ENCODE measurements around the gene FMO2.

Gene FMO2

DNA sequence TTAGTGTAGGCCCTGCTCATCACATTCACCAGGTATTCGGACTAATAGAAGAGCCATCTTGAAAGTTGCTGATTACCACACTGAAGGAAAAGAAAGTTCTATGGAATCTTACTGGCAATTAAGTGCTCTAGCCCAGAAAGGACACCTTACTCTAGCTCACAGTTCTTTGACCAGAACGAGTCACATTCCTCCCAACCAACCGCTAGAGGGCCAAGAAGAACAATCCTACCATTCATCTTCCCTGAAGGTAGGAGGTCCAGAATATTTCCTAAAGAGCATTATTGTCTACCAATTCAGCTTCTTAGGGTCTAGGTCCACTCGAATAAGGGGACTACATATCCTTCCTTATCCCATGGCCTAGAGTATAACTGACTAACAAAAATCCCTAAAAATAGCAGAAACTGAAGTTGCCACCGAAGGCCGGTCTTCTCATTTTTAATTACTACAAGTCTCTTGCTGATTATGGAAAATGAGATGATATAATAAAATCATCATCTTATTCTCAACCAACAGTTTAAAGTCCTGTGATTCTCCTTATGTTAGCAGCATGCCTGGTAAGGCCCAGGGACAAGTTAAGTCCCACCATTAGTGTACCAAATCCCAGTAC lies 60.5 kb downstream of the FMO2 start:
- H3K27me3 ChIP-seq (ENCODE audit: insufficient read depth, low read length): peaks cover 43% of the 10 kb centered on the region
- no peak overlapping the region for H3K4me3 ChIP-seq (ENCODE audit: low read depth, low read length)
- H3K79me2 ChIP-seq (ENCODE audit: control insufficient read depth, insufficient read depth, low read length, unreplicated experiment): no peaks in the 10 kb centered on the region
- H3K36me3 ChIP-seq (ENCODE audit: insufficient read depth, low read length): no peaks in the 10 kb centered on the region
- H2AFZ ChIP-seq (ENCODE audit: low read length, unreplicated experiment): no peak overlapping the region
- no peak overlapping the region for H3K27ac ChIP-seq (ENCODE audit: low read depth, low read length)
- no peaks in the 10 kb centered on the region for H3K4me1 ChIP-seq (ENCODE audit: control insufficient read depth, insufficient read depth, low read length, unreplicated experiment)

DNA sequence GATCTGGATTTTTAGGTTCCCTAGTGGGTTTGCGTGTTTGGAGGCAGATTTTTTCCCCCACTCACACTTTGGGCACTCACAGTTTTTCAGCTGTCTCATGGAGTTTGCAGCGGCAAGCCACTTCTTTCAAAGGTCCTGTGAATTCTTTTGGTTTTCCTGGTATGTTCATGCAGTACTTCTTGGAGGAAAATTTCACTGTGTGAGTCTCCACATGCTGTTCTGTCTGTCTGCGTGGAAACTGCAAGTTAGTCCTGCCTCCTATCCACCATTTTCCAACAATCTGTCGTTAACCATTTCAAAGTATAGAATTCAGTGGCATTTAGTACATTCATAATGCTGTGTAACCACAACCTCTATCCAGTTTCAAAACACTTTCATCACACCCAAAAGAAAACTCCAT lies 62.4 kb downstream of the FMO2 start:
- Histone ChIP-seq H3K79me2 (ENCODE audit: control insufficient read depth, insufficient read depth, low read length, unreplicated experiment) (no peaks in the 10 kb centered on the region), H2AFZ (ENCODE audit: low read length, unreplicated experiment) (no peak overlapping the region), H3K36me3 (ENCODE audit: insufficient read depth, low read length) (no peaks in the 10 kb centered on the region), H3K27ac (ENCODE audit: low read depth, low read length) (no peak overlapping the region), H3K4me1 (ENCODE audit: control insufficient read depth, insufficient read depth, low read length, unreplicated experiment) (no peaks in the 10 kb centered on the region), H3K27me3 (ENCODE audit: insufficient read depth, low read length) (peaks cover 32% of the 10 kb centered on the region), H3K4me3 (ENCODE audit: low read depth, low read length) (no peak overlapping the region)

DNA sequence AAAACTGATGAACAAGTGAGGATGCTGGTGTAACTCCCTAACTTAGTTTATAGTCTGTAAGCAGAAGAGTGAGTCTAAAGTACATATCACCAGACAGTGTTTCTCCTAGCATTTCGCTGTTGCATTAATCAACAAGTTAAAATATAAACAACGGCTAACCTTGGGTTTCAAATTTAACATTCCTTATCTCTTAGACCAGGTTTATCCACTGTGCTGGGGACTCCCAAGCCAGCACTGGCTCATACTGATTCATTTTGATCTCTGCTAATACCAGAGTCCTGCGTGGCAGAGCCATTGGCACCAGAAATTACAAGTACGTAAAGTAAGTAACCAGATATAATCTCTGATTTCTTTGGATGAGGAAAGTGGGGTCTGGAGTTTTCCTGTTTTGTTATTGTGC lies 63.2 kb downstream of the FMO2 start, which contains the start of gene FMO1:
TSS of gene FMO1 (plus strand) at position 193 of the 400 bp plus-strand sequence. CDS start 9,594 bp downstream, outside the sequence.
- Histone ChIP-seq H3K4me1 (ENCODE audit: control insufficient read depth, insufficient read depth, low read length, unreplicated experiment) (no peaks in the 10 kb centered on the region), H3K36me3 (ENCODE audit: insufficient read depth, low read length) (no peaks in the 10 kb centered on the region), H3K79me2 (ENCODE audit: control insufficient read depth, insufficient read depth, low read length, unreplicated experiment) (no peaks in the 10 kb centered on the region), H3K4me3 (ENCODE audit: low read depth, low read length) (no peak within 1 kb of the TSS), H3K27me3 (ENCODE audit: insufficient read depth, low read length) (peaks cover 28% of the 10 kb centered on the region), H2AFZ (ENCODE audit: low read length, unreplicated experiment) (no peak within 1 kb of the TSS), H3K27ac (ENCODE audit: low read depth, low read length) (no peak within 1 kb of the TSS)

DNA sequence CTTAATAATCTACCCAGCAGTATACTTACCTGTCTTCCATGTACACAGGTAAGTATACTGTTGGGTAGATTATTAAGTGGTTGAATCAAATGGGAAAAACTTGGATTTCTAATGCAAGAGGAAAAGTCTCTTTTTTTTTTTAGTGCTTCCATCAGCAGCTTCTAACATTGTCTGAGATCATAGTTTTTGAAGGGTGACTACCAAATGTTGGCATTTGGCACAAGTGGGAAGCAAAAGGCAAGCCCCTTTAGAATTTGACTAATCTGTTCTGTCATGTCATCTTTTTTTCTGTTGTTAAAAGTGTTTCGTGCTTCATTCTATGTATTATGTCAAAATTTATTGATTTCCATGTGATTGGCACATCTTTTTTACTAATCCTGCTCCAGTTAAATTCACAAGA lies 63.7 kb downstream of the FMO2 start:
- Histone ChIP-seq H3K36me3 (ENCODE audit: insufficient read depth, low read length) (no peaks in the 10 kb centered on the region), H3K79me2 (ENCODE audit: control insufficient read depth, insufficient read depth, low read length, unreplicated experiment) (no peaks in the 10 kb centered on the region), H3K27me3 (ENCODE audit: insufficient read depth, low read length) (peaks cover 24% of the 10 kb centered on the region), H3K27ac (ENCODE audit: low read depth, low read length) (no peak overlapping the region), H3K4me3 (ENCODE audit: low read depth, low read length) (no peak overlapping the region), H3K4me1 (ENCODE audit: control insufficient read depth, insufficient read depth, low read length, unreplicated experiment) (no peaks in the 10 kb centered on the region), H2AFZ (ENCODE audit: low read length, unreplicated experiment) (no peak overlapping the region)

DNA sequence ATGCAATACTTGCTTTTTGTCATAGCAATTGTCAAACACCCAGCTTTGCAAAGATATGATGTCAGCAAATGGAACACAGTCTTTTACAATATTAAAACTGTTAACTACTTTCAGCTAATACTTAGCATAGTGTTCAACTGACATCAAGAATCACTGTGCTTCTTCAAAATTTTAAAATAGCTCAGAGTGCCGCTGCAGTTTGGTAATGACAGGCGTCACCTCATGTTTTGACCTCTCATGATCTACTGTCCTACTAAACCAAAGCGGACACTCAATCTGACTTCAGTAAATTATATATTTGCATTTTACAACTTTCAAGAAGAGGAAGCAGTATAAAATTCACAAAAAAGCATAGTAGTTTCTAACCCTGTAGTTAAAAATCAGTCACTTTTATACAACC lies 65.2 kb downstream of the FMO2 start:
- Histone ChIP-seq H3K36me3 (ENCODE audit: insufficient read depth, low read length) (no peaks in the 10 kb centered on the region), H3K4me1 (ENCODE audit: control insufficient read depth, insufficient read depth, low read length, unreplicated experiment) (no peaks in the 10 kb centered on the region), H3K27ac (ENCODE audit: low read depth, low read length) (no peak overlapping the region), H3K27me3 (ENCODE audit: insufficient read depth, low read length) (peaks cover 21% of the 10 kb centered on the region), H2AFZ (ENCODE audit: low read length, unreplicated experiment) (no peak overlapping the region), H3K4me3 (ENCODE audit: low read depth, low read length) (no peak overlapping the region), H3K79me2 (ENCODE audit: control insufficient read depth, insufficient read depth, low read length, unreplicated experiment) (no peaks in the 10 kb centered on the region)

DNA sequence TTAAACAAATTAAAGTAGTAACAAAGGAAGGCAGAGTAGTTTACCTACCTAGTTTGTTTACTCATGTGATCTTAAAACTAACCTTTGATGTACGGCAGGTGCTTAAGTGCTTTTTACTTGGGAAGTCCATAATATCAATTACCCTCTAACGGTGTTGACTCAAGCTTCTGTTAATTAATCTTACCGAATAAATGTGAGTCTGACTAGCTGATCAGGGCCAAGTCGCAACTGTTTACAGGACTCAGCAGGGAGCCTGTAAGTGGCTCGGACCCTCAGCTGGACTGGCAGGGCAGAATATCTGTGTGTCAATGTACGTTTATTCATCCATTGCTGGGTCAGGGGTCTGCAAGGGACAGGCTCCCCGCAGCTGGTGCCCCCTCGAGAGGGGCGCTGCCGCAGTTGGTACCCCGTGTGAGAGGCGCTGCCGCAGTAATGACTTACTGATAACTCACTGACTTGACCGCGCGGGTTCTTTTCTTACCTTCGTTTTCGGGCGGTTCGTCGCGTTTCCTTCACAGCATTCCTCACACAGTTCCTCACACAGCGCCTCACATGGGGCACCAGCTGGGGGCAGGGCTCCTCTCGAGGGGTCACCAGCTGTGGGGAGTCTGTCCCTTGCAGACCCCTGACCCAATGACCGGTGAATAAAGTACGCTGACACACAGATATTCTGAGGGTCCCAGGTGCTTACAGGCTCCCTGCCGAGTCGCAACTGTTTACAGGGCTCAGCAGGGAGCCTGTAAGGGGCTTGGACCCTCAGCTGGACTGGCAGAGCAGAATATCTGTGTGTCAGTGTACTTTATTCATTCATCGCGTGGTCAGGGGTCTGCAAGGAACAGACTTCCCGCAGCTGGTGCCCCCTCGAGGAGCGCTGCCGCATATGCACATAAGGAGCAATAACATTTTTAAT lies 66.2 kb downstream of the FMO2 start:
- peaks cover 21% of the 10 kb centered on the region for H3K27me3 ChIP-seq (ENCODE audit: insufficient read depth, low read length)
- no peaks in the 10 kb centered on the region for H3K36me3 ChIP-seq (ENCODE audit: insufficient read depth, low read length)
- no peaks in the 10 kb centered on the region for H3K79me2 ChIP-seq (ENCODE audit: control insufficient read depth, insufficient read depth, low read length, unreplicated experiment)
- H3K4me3 ChIP-seq (ENCODE audit: low read depth, low read length): peak overlapping the region; percentile 96
- peak overlapping the region; percentile 95 for H2AFZ ChIP-seq (ENCODE audit: low read length, unreplicated experiment)
- H3K27ac ChIP-seq (ENCODE audit: low read depth, low read length): no peak overlapping the region
- H3K4me1 ChIP-seq (ENCODE audit: control insufficient read depth, insufficient read depth, low read length, unreplicated experiment): no peaks in the 10 kb centered on the region

DNA sequence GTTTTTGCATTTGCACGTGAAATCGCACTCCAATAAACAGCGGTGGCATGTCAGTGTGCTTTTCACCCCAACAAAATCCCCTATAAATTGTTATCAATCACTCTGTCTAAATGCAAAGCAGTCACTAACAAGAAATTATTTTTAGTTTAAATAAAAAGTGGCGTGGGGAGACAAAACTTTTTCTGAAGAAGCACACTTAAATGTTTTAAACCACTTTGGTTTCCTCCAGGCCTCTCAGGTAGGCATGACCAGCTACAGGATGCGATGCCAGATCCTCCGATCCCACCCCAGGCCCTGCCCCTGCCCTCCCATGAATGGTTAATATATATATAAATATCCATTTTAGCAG lies 66.8 kb downstream of the FMO2 start:
- Histone ChIP-seq H2AFZ (ENCODE audit: low read length, unreplicated experiment) (peak overlapping the region; percentile 95), H3K4me3 (ENCODE audit: low read depth, low read length) (peak overlapping the region; percentile 96), H3K36me3 (ENCODE audit: insufficient read depth, low read length) (no peaks in the 10 kb centered on the region), H3K27ac (ENCODE audit: low read depth, low read length) (no peak overlapping the region), H3K79me2 (ENCODE audit: control insufficient read depth, insufficient read depth, low read length, unreplicated experiment) (no peaks in the 10 kb centered on the region), H3K27me3 (ENCODE audit: insufficient read depth, low read length) (peaks cover 19% of the 10 kb centered on the region), H3K4me1 (ENCODE audit: control insufficient read depth, insufficient read depth, low read length, unreplicated experiment) (no peaks in the 10 kb centered on the region)

DNA sequence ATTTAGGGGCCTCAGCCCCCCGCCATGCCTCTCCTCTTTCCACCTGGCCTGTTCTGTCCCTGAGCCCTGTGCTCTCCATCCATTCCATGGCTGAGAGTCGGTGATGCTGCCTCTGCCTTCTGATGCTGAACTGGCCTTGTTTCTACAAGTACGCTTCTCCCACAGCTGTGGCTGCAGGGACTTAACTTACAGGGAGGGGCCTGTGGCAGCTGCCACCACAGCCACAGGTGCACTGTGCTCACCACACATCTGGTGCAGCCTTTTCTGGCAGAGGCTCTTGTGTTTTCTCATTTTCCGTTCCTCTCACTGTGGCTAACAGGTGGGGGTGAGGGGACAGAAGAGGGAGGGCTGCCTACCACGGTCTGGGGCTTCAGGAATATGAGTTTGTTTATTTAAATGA lies 67.4 kb downstream of the FMO2 start:
- no peaks in the 10 kb centered on the region for H3K36me3 ChIP-seq (ENCODE audit: insufficient read depth, low read length)
- peaks cover 3% of the 10 kb centered on the region for H3K4me1 ChIP-seq (ENCODE audit: control insufficient read depth, insufficient read depth, low read length, unreplicated experiment)
- H3K4me3 ChIP-seq (ENCODE audit: low read depth, low read length): no peak overlapping the region
- H2AFZ ChIP-seq (ENCODE audit: low read length, unreplicated experiment): no peak overlapping the region
- H3K27me3 ChIP-seq (ENCODE audit: insufficient read depth, low read length): peaks cover 15% of the 10 kb centered on the region
- no peaks in the 10 kb centered on the region for H3K79me2 ChIP-seq (ENCODE audit: control insufficient read depth, insufficient read depth, low read length, unreplicated experiment)
- no peak overlapping the region for H3K27ac ChIP-seq (ENCODE audit: low read depth, low read length)

DNA sequence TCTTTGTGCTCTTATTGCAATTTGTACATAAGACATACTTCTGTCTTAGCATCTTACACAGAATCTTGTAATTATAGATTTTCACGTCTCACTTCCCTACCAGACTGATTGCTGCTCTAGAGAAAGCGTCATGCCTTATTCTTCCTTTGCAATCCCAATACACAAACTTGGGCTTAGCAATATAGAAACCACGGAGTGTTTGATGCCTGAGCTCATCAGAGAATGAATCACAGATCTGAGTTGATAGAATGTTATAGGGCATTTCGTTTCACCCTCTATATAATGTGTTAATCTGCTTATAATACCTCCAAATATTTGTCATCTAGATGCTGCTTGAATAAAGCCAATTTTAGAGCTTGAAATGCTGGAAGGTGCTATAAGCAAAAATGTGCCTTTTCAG lies 69.8 kb downstream of the FMO2 start:
- no peaks in the 10 kb centered on the region for H3K27me3 ChIP-seq (ENCODE audit: insufficient read depth, low read length)
- peaks cover 3% of the 10 kb centered on the region for H3K4me1 ChIP-seq (ENCODE audit: control insufficient read depth, insufficient read depth, low read length, unreplicated experiment)
- H2AFZ ChIP-seq (ENCODE audit: low read length, unreplicated experiment): no peak overlapping the region
- no peak overlapping the region for H3K27ac ChIP-seq (ENCODE audit: low read depth, low read length)
- no peak overlapping the region for H3K4me3 ChIP-seq (ENCODE audit: low read depth, low read length)
- H3K79me2 ChIP-seq (ENCODE audit: control insufficient read depth, insufficient read depth, low read length, unreplicated experiment): no peaks in the 10 kb centered on the region
- no peaks in the 10 kb centered on the region for H3K36me3 ChIP-seq (ENCODE audit: insufficient read depth, low read length)

DNA sequence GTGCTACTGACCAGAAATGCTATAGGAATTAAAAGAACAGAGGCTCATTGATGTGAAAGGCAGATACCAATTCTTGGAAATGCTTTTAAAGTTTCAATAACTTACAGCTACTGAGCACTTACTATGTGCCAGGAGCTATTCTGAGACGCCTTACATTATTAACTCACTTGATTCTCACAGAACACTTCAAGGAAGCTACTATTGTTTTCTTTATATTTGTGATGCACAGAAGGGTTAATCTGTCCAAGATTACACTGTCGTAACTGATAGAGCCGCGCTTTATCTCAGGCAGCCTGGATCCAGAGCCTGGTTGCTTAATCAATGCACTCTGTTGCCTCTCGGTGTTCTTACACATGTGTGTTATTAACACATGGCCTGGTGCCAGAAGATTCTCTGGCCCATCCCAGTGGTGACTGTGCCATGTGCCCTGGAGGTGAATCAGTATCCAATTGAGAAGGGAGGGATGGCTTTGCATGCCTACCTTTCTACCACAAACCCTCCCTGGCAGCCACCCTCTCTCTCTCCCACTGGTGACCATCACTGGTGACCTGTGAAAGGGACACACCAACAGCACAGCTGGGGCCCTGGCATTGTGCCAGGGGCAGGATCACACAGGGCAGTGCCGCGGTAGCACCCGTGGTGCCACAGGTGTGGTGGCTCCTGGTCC lies 72.0 kb downstream of the FMO2 start:
- no peak overlapping the region for H3K27ac ChIP-seq (ENCODE audit: low read depth, low read length)
- H3K4me1 ChIP-seq (ENCODE audit: control insufficient read depth, insufficient read depth, low read length, unreplicated experiment): peaks cover 3% of the 10 kb centered on the region
- no peaks in the 10 kb centered on the region for H3K79me2 ChIP-seq (ENCODE audit: control insufficient read depth, insufficient read depth, low read length, unreplicated experiment)
- no peak overlapping the region for H3K4me3 ChIP-seq (ENCODE audit: low read depth, low read length)
- no peak overlapping the region for H2AFZ ChIP-seq (ENCODE audit: low read length, unreplicated experiment)
- H3K36me3 ChIP-seq (ENCODE audit: insufficient read depth, low read length): no peaks in the 10 kb centered on the region
- no peaks in the 10 kb centered on the region for H3K27me3 ChIP-seq (ENCODE audit: insufficient read depth, low read length)
